Lower lobe of right lung (tissue), 2 donors: ENCODE measurements around the gene TTLL11. TPM values are rescaled to one million over a fixed set of nuclear protein-coding genes. Genes with fewer than 3 reads are reported as not detected.

ENCODE experiments used
- ATAC-seq, 2 donors: fragments of 200-7000 bp; cut with Tn5 transposase; one replicate each; pipeline ENCODE4 v1.9.1; 2020 to 2022; ENCODE audit warnings: mild to moderate bottlenecking in 2 of 2, moderate library complexity in 2 of 2
- DNase-seq: peaks from one replicate; pipeline ENCODE4 v3.0.0-alpha.2; 2020
- H3K27ac ChIP-seq: fragments of 200-600 bp; one replicate; pipeline ENCODE4 v1.8.0; 2022
- H3K27me3 ChIP-seq: fragments of 200-600 bp; one replicate; pipeline ENCODE4 v1.8.0; 2022; ENCODE audit warnings: low read depth
- H3K36me3 ChIP-seq: fragments of 200-600 bp; one replicate; pipeline ENCODE4 v1.8.0; 2022; ENCODE audit warnings: mild to moderate bottlenecking
- H3K4me1 ChIP-seq: fragments of 200-600 bp; one replicate; pipeline ENCODE4 v1.8.0; 2022
- H3K4me3 ChIP-seq: fragments of 200-600 bp; one replicate; pipeline ENCODE4 v1.8.0; 2022; ENCODE audit warnings: mild to moderate bottlenecking
- H3K9me3 ChIP-seq: fragments of 200-600 bp; one replicate; pipeline ENCODE4 v1.8.0; 2022
- intact Hi-C: fragments of 100-400 bp; cut with DNase I; formaldehyde crosslinking; loops from one replicate; pipeline ENCODE4 v1.11.0; 2022
- total RNA-seq: library from RNA; stranded (reverse); fragmentation: NEBNext Ultra II Directional; extraction: Animal tissue kit (Norgen Biotek cat#: 25700); gene quantifications from one replicate; pipeline ENCODE4 v1.2.1, GENCODE V29; 2021
- TF ChIP-seq, protein P1 (sequence below): fragments of 200-600 bp; IDR thresholded peaks from one replicate; pipeline ENCODE4 v1.8.0; 2022; ENCODE audit warnings: antibody characterized with exemption, mild to moderate bottlenecking
- donor health status: DM: no; HTN: yes; CAD: no; lungs with severe emphysema.

The TTLL11 gene
- total RNA-seq, 1 donor from 2014 or later: 11.7 TPM

DNA sequence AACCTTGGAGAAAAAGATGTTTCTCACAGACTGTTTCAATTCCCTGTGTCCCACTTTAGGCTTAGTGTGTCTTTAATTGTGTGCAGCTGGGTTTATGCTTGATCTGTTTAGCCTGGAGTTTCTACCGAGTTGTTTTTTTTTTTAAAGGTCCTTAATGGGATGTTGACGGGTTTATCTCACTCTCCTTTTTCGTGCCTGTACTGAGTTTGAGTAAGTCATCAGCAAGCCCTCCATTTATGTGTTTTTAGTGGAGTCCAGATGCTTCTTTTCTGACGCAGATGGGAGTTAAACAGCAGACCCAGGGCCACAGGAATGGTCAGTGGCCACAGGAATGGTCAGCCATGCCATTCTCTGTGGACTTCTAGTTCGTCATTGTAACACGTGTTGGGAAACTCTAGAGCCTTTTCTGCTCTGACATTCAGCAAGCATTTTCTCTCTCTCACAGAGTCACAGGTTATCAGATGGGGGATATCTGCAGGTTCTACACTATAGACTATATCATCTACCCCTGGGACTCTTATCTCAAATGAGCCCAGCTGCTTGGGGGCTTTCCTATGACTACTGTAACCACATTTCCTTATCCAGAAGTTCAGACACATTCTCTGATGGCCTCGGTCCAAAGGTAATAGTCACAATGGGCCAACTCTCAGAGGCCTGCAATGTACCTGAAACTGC, 190.5 kb downstream of the TTLL11 start:
- intact Hi-C loops: no loop called here
- no peak overlapping the region for H3K27ac ChIP-seq
- no peak for DNase-seq
- ATAC-seq: peak in 1 of 2 donors; percentile 57
- no peaks in the 10 kb centered on the region for H3K27me3 ChIP-seq
- TF ChIP-seq, protein P1, sequence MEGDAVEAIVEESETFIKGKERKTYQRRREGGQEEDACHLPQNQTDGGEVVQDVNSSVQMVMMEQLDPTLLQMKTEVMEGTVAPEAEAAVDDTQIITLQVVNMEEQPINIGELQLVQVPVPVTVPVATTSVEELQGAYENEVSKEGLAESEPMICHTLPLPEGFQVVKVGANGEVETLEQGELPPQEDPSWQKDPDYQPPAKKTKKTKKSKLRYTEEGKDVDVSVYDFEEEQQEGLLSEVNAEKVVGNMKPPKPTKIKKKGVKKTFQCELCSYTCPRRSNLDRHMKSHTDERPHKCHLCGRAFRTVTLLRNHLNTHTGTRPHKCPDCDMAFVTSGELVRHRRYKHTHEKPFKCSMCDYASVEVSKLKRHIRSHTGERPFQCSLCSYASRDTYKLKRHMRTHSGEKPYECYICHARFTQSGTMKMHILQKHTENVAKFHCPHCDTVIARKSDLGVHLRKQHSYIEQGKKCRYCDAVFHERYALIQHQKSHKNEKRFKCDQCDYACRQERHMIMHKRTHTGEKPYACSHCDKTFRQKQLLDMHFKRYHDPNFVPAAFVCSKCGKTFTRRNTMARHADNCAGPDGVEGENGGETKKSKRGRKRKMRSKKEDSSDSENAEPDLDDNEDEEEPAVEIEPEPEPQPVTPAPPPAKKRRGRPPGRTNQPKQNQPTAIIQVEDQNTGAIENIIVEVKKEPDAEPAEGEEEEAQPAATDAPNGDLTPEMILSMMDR: no peak
- H3K9me3 ChIP-seq: no peaks in the 10 kb centered on the region
- H3K4me3 ChIP-seq: no peak overlapping the region
- peaks cover 6% of the 10 kb centered on the region for H3K4me1 ChIP-seq
- H3K36me3 ChIP-seq: no peaks in the 10 kb centered on the region

DNA sequence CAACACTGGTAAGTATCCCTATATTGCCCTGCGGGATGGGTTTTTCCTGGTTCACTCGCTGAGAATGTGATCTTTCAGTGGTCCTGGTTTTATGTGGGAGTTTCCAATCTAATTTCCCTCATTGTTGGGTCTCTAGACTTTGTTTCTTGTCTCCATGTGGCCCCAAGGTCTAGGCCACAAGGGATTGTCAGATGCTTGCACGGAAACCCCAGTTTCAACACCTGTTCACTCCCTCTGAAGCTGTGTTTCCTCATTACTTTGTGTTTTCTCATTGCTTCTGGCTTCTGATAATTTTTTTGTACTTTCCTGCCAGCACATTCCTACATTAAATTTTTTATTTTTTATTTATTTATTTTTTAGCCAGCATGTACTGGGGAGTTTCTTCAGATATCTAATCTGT, 191.5 kb downstream of the TTLL11 start:
- Histone ChIP-seq H3K36me3 (no peaks in the 10 kb centered on the region), H3K27me3 (no peaks in the 10 kb centered on the region), H3K27ac (no peak overlapping the region), H3K4me3 (no peak overlapping the region), H3K9me3 (no peaks in the 10 kb centered on the region), H3K4me1 (peaks cover 6% of the 10 kb centered on the region)
- ATAC-seq (no peak), DNase-seq (no peak)
- TF ChIP-seq, protein P1: no peak
- intact Hi-C loops: no loop called here

DNA sequence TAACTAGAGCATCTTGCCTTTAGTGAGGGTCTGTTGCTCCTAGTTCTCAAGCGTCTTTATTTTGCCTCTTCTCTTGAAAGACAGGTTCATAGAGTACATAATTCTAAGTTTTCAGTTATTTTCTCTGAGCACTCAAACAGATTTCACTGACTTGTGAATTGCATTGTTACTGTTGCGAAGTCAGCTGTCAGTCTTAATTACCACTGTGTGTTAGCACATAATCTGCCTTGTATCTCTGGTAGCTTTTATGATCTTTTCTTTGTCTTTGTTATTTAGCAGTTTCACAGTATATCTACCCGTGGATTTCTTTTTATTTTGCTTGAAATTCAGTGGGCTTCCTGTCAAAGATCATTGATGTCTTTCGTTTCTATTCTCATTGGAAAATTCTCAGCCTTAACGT, 192.9 kb downstream of the TTLL11 start:
- ATAC-seq: no peak
- intact Hi-C loops: no loop called here

DNA sequence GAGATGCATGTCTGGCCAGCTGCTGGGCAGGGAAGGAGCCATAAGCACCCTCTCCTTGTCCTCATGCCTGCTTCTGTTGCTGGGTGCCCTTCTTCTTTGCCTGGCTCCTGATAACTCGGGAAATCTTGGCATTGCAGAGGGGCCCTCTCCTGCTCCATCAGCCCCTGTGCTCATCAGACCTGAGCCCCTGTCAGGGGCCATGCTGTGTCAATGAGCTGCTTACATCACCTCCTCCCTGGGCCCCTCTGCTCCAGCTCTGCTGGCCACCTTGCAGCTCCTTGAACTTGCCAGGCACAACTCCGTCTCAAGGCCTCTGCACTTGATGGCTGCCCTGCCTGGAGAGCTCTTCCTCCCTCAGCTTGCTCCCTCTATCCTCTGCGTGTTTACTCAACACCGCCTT, 194.3 kb downstream of the TTLL11 start:
- no peaks in the 10 kb centered on the region for H3K9me3 ChIP-seq
- ATAC-seq: no peak
- no peaks in the 10 kb centered on the region for H3K36me3 ChIP-seq
- TF ChIP-seq, protein P1: no peak
- DNase-seq: no peak
- H3K27ac ChIP-seq: no peak overlapping the region
- intact Hi-C loops: no loop called here
- H3K4me1 ChIP-seq: no peaks in the 10 kb centered on the region
- H3K4me3 ChIP-seq: no peak overlapping the region
- H3K27me3 ChIP-seq: no peaks in the 10 kb centered on the region

More for the DNA sequence above, 192.9 kb downstream of the TTLL11 start:
- DNase-seq: no peak
- no peak overlapping the region for H3K27ac ChIP-seq
- no peaks in the 10 kb centered on the region for H3K36me3 ChIP-seq
- H3K9me3 ChIP-seq: no peaks in the 10 kb centered on the region
- H3K27me3 ChIP-seq: no peaks in the 10 kb centered on the region
- no peaks in the 10 kb centered on the region for H3K4me1 ChIP-seq
- no peak overlapping the region for H3K4me3 ChIP-seq
- TF ChIP-seq, protein P1: no peak

DNA sequence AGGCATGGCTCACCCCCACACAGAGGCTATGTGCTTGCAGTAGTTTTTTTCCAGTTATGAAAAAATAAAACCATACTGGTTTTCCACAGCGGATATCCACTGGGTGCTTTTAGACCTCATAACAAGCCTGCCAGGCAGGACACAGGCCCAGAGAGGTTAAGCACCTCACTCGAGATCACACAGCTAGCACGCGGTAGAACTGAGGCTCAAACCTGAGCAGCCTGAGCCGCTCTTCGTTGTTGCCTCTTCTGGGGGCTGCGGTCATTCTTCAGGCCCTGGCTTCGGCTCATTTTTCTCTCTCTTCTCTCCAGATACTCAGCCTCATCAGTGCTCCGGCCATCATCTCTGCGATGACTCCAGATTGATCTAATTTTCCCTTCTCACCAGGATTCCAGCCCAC, 196.0 kb downstream of the TTLL11 start:
- Histone ChIP-seq H3K4me3 (no peak overlapping the region), H3K27me3 (no peaks in the 10 kb centered on the region), H3K4me1 (no peaks in the 10 kb centered on the region), H3K36me3 (no peaks in the 10 kb centered on the region), H3K9me3 (no peaks in the 10 kb centered on the region), H3K27ac (no peak overlapping the region)
- TF ChIP-seq, protein P1: no peak
- intact Hi-C loops: no loop called here
- DNase-seq (no peak), ATAC-seq (no peak)
